RWPE2 (cell line): Measurements from ENCODE around the gene IRAK3.
A peak's percentile ranks its signal among the peaks of the same experiment; 100 is the strongest.
"Not testable (repeated sequence)": the region's sequence is repeated elsewhere in the genome, so short reads cannot be mapped to it uniquely, and the experiment has no call there.

Experiments used
- ATAC-seq: fragments of 200-7000 bp; cut with Tn5 transposase; 3 replicates; pipeline ENCODE4 v1.9.1; 2021; ENCODE audit warnings: low read depth
- DNase-seq: peaks from one replicate; pipeline ENCODE4 v3.0.0-alpha.2; 2020; ENCODE audit warnings: low spot score
- H3K27ac ChIP-seq: fragments of 450-650 bp; 2 replicates; pipeline ENCODE4 v1.5.1; 2017; ENCODE audit warnings: mild to moderate bottlenecking; ENCODE audit not compliant: poor library complexity, severe bottlenecking
- H3K27me3 ChIP-seq: fragments of 250-450 bp; sonication (Bioruptor Pico); 2 replicates; pipeline ENCODE4 v1.5.1; 2021; ENCODE audit warnings: mild to moderate bottlenecking, moderate library complexity; ENCODE audit not compliant: insufficient read depth, poor library complexity, severe bottlenecking
- H3K36me3 ChIP-seq: fragments of 250-450 bp; sonication (Bioruptor Pico); 2 replicates; pipeline ENCODE4 v1.5.1; 2020; ENCODE audit warnings: low read depth, mild to moderate bottlenecking, moderate library complexity
- H3K4me1 ChIP-seq: fragments of 250-450 bp; sonication (Bioruptor Pico); 2 replicates; pipeline ENCODE4 v1.5.1; 2021; ENCODE audit warnings: mild to moderate bottlenecking, moderate library complexity; ENCODE audit not compliant: insufficient read depth, poor library complexity, severe bottlenecking
- H3K4me3 ChIP-seq: fragments of 250-450 bp; sonication (Bioruptor Pico); 2 replicates; pipeline ENCODE4 v1.5.1; 2021; ENCODE audit warnings: mild to moderate bottlenecking, moderate library complexity; ENCODE audit not compliant: severe bottlenecking
- H3K9me3 ChIP-seq: fragments of 250-450 bp; sonication (Bioruptor Pico); 2 replicates; pipeline ENCODE4 v1.5.1; 2021; ENCODE audit warnings: mild to moderate bottlenecking, moderate library complexity; ENCODE audit not compliant: severe bottlenecking
- TF ChIP-seq, protein P1 (sequence below): fragments of 450-650 bp; IDR thresholded peaks from one replicate; pipeline ENCODE4 v1.5.1; 2017; ENCODE audit warnings: mild to moderate bottlenecking, moderate library complexity; ENCODE audit not compliant: poor library complexity, severe bottlenecking

The IRAK3 gene

GRCh38 chr12:66182956-66183355 lies 6.1 kb upstream of the IRAK3 start:
- no peak overlapping the region for H3K4me3 ChIP-seq
- TF ChIP-seq, protein P1, sequence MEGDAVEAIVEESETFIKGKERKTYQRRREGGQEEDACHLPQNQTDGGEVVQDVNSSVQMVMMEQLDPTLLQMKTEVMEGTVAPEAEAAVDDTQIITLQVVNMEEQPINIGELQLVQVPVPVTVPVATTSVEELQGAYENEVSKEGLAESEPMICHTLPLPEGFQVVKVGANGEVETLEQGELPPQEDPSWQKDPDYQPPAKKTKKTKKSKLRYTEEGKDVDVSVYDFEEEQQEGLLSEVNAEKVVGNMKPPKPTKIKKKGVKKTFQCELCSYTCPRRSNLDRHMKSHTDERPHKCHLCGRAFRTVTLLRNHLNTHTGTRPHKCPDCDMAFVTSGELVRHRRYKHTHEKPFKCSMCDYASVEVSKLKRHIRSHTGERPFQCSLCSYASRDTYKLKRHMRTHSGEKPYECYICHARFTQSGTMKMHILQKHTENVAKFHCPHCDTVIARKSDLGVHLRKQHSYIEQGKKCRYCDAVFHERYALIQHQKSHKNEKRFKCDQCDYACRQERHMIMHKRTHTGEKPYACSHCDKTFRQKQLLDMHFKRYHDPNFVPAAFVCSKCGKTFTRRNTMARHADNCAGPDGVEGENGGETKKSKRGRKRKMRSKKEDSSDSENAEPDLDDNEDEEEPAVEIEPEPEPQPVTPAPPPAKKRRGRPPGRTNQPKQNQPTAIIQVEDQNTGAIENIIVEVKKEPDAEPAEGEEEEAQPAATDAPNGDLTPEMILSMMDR: no peak
- ATAC-seq (no peak), DNase-seq (no peak)
- no peaks in the 10 kb centered on the region for H3K9me3 ChIP-seq
- H3K27ac ChIP-seq: no peak overlapping the region
- no peaks in the 10 kb centered on the region for H3K36me3 ChIP-seq
- H3K27me3 ChIP-seq: no peaks in the 10 kb centered on the region
- H3K4me1 ChIP-seq: no peaks in the 10 kb centered on the region

- H3K27me3 ChIP-seq, H3K27ac ChIP-seq, H3K36me3 ChIP-seq, H3K9me3 ChIP-seq, ATAC-seq, DNase-seq, H3K4me3 ChIP-seq, H3K4me1 ChIP-seq: not testable (repeated sequence)
These were observed 4.2 kb upstream of the IRAK3 start for GRCh38 chr12:66184822-66185221.

GRCh38 chr12:66187036-66187435 lies 2.0 kb upstream of the IRAK3 start:
- TF ChIP-seq, protein P1: no peak
- no peak for DNase-seq
- Histone ChIP-seq H3K9me3 (no peaks in the 10 kb centered on the region), H3K4me3 (no peak overlapping the region), H3K27ac (no peak overlapping the region), H3K27me3 (no peaks in the 10 kb centered on the region), H3K4me1 (peaks cover 7% of the 10 kb centered on the region), H3K36me3 (no peaks in the 10 kb centered on the region)
- no peak for ATAC-seq

DNA sequence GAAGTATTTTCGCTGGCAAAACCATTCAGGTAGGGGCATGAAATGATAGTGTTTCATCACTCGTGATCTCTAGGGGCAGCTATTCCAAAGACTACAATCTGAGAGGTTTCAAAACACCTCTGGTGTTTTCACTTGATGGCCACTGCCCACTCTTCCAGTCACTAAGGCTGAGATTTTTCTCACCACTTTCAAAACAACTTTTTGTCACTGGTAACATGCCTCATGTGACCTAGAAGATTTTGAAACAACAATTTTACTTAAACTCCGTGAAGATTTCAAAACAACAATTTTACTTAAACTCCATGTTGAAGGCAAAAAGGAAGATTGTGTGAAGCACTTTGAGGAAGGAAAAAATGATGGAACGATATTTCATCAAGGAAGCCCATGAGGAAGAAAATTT lies 1.2 kb upstream of the IRAK3 start:
- ATAC-seq: no peak

GRCh38 chr12:66189486-66189843 lies 451 bp downstream of the IRAK3 start:
- no peak overlapping the region for H3K27ac ChIP-seq
- H3K9me3 ChIP-seq: no peaks in the 10 kb centered on the region
- H3K4me1 ChIP-seq: peaks cover 7% of the 10 kb centered on the region
- H3K4me3 ChIP-seq: peak overlapping the region; percentile 40
- H3K36me3 ChIP-seq: no peaks in the 10 kb centered on the region
- ATAC-seq (no peak), DNase-seq (no peak)
- TF ChIP-seq, protein P1: no peak
- H3K27me3 ChIP-seq: no peaks in the 10 kb centered on the region

More for the DNA sequence above, 1.2 kb upstream of the IRAK3 start:
- TF ChIP-seq, protein P1: no peak
- Histone ChIP-seq H3K36me3 (no peaks in the 10 kb centered on the region), H3K9me3 (no peaks in the 10 kb centered on the region), H3K4me1 (peaks cover 7% of the 10 kb centered on the region), H3K27me3 (no peaks in the 10 kb centered on the region), H3K4me3 (no peak overlapping the region), H3K27ac (no peak overlapping the region)
- no peak for DNase-seq
